ENCODE measurements around the gene TAMM41.

TAMM41 gene

GRCh38 chr3:11826628-11827265 lies 19.9 kb downstream of the TAMM41 start:
- H3K4me3 ChIP-seq (ENCODE audit: insufficient read length, low read depth), result no peak overlapping the region
- TF ChIP-seq SUZ12 (IDR thresholded peaks at IDR 0.05; ENCODE audit: extremely low read depth, insufficient read depth, insufficient read length) (no peak), YY1 (IDR thresholded peaks at IDR 0.05; ENCODE audit: insufficient read depth, insufficient read length) (no peak), ZNF274 (IDR thresholded peaks at IDR 0.05; ENCODE audit: low read depth, low read length) (no peak)
- no peaks in the 10 kb centered on the region for H3K27me3 ChIP-seq (ENCODE audit: insufficient read depth, insufficient read length)
- no peaks in the 10 kb centered on the region for H3K9me3 ChIP-seq (ENCODE audit: insufficient read depth, low read length)
- DNase-seq (ENCODE audit: low read depth, low spot score), result no peak
- no peak overlapping the region for H3K9ac ChIP-seq (ENCODE audit: insufficient read length, low read depth)
- peaks cover 72% of the 10 kb centered on the region for H3K36me3 ChIP-seq (ENCODE audit: insufficient read depth, insufficient read length, low read length)
- no peaks in the 10 kb centered on the region for H3K4me1 ChIP-seq (ENCODE audit: insufficient read depth, insufficient read length)

- TF ChIP-seq YY1 (IDR thresholded peaks at IDR 0.05; ENCODE audit: insufficient read depth, insufficient read length) (no peak), SUZ12 (IDR thresholded peaks at IDR 0.05; ENCODE audit: extremely low read depth, insufficient read depth, insufficient read length) (no peak), ZNF274 (IDR thresholded peaks at IDR 0.05; ENCODE audit: low read depth, low read length) (no peak)
- Histone ChIP-seq H3K4me3 (ENCODE audit: insufficient read length, low read depth) (no peak overlapping the region), H3K9ac (ENCODE audit: insufficient read length, low read depth) (no peak overlapping the region), H3K36me3 (ENCODE audit: insufficient read depth, insufficient read length, low read length) (peaks cover 72% of the 10 kb centered on the region), H3K9me3 (ENCODE audit: insufficient read depth, low read length) (no peaks in the 10 kb centered on the region), H3K4me1 (ENCODE audit: insufficient read depth, insufficient read length) (no peaks in the 10 kb centered on the region), H3K27me3 (ENCODE audit: insufficient read depth, insufficient read length) (no peaks in the 10 kb centered on the region)
- DNase-seq (ENCODE audit: low read depth, low spot score), result no peak
Observed at GRCh38 chr3:11825301-11825700, 21.4 kb downstream of the TAMM41 start.

DNA sequence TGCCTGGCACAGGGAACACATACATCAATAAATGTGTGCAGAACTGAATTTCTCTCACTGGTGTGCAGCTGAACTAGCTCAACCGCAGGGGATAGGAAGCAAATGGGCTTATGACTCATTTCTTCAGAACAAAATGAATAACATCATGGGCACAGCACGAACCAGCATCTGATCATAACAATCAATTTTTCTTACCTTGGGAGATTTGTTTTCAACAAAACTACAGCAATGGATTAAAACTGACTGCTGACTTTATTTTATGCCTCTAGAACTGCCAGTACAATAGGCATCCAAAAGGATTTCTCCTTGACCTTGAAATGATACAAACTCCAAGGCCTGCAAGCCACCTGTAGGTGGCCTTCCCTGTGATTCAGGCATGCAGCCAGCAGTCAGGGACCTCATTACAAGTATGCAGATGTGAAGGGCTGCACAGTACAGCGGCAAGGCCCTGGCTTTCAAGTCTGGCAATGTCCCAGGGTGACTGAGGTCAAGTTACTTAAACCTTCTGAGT lies 26.1 kb downstream of the TAMM41 start:
- no peak for DNase-seq (ENCODE audit: low read depth, low spot score)
- TF ChIP-seq SUZ12 (IDR thresholded peaks at IDR 0.05; ENCODE audit: extremely low read depth, insufficient read depth, insufficient read length), result no peak
- TF ChIP-seq YY1 (IDR thresholded peaks at IDR 0.05; ENCODE audit: insufficient read depth, insufficient read length), result no peak
- no peak for TF ChIP-seq ZNF274 (IDR thresholded peaks at IDR 0.05; ENCODE audit: low read depth, low read length)
- Histone ChIP-seq H3K4me3 (ENCODE audit: insufficient read length, low read depth) (no peak overlapping the region), H3K36me3 (ENCODE audit: insufficient read depth, insufficient read length, low read length) (peaks cover 51% of the 10 kb centered on the region), H3K27me3 (ENCODE audit: insufficient read depth, insufficient read length) (no peaks in the 10 kb centered on the region), H3K9me3 (ENCODE audit: insufficient read depth, low read length) (no peaks in the 10 kb centered on the region), H3K4me1 (ENCODE audit: insufficient read depth, insufficient read length) (no peaks in the 10 kb centered on the region), H3K9ac (ENCODE audit: insufficient read length, low read depth) (no peak overlapping the region)

DNA sequence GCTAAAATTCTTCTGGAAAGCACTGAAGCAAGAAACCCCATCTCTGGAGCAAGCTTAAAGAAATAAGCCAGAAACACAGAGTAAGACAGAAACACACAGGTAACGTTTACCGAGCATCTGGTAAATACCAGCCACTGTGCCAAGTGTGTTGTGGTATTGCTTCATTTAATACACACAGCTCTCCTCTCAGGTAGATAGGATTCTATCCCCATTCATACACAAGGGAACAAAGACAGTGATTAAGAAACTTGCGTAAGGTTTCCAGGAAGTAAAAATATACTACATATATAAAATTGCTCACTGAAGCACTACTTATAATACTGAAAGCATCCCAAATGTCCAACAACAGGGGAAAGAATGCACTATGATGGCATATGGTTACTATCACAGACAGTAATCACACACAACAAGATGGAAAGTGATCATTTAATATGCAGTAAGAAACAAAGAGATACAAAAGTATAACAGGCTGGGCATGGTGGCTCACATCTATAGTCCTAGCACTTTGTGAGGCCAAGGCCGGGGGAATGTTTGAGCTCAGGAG lies 27.5 kb downstream of the TAMM41 start:
- no peak for DNase-seq (ENCODE audit: low read depth, low spot score)
- Histone ChIP-seq H3K4me1 (ENCODE audit: insufficient read depth, insufficient read length) (no peaks in the 10 kb centered on the region), H3K27me3 (ENCODE audit: insufficient read depth, insufficient read length) (no peaks in the 10 kb centered on the region), H3K4me3 (ENCODE audit: insufficient read length, low read depth) (no peak overlapping the region), H3K9ac (ENCODE audit: insufficient read length, low read depth) (no peak overlapping the region), H3K9me3 (ENCODE audit: insufficient read depth, low read length) (no peaks in the 10 kb centered on the region), H3K36me3 (ENCODE audit: insufficient read depth, insufficient read length, low read length) (peaks cover 49% of the 10 kb centered on the region)
- TF ChIP-seq ZNF274 (IDR thresholded peaks at IDR 0.05; ENCODE audit: low read depth, low read length) (no peak), YY1 (IDR thresholded peaks at IDR 0.05; ENCODE audit: insufficient read depth, insufficient read length) (no peak), SUZ12 (IDR thresholded peaks at IDR 0.05; ENCODE audit: extremely low read depth, insufficient read depth, insufficient read length) (no peak)

DNA sequence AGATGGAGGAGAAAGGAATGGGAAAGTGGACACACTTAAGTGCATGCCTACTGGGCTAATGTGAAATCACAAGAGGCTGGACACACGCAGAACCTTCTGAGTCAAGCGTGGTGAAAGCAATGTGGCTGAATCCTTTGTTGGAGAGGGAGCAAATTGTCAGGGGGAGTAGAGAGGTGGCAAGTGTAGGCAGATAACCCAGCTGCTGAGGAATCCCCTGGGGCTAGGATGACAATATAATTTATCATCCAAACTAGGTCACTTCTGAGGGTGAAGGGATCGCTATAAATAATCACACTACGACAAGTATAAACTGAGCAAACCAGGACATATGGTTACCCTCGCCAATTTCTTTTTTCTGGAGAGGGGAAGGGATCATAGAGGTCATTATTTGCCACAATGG lies 28.7 kb downstream of the TAMM41 start:
- H3K9me3 ChIP-seq (ENCODE audit: insufficient read depth, low read length), result no peaks in the 10 kb centered on the region
- H3K4me1 ChIP-seq (ENCODE audit: insufficient read depth, insufficient read length), result no peaks in the 10 kb centered on the region
- TF ChIP-seq SUZ12 (IDR thresholded peaks at IDR 0.05; ENCODE audit: extremely low read depth, insufficient read depth, insufficient read length), result no peak
- no peak for TF ChIP-seq ZNF274 (IDR thresholded peaks at IDR 0.05; ENCODE audit: low read depth, low read length)
- no peak for TF ChIP-seq YY1 (IDR thresholded peaks at IDR 0.05; ENCODE audit: insufficient read depth, insufficient read length)
- H3K36me3 ChIP-seq (ENCODE audit: insufficient read depth, insufficient read length, low read length), result peaks cover 51% of the 10 kb centered on the region
- DNase-seq (ENCODE audit: low read depth, low spot score), result no peak
- H3K4me3 ChIP-seq (ENCODE audit: insufficient read length, low read depth), result no peak overlapping the region
- no peak overlapping the region for H3K9ac ChIP-seq (ENCODE audit: insufficient read length, low read depth)
- H3K27me3 ChIP-seq (ENCODE audit: insufficient read depth, insufficient read length), result no peaks in the 10 kb centered on the region

DNA sequence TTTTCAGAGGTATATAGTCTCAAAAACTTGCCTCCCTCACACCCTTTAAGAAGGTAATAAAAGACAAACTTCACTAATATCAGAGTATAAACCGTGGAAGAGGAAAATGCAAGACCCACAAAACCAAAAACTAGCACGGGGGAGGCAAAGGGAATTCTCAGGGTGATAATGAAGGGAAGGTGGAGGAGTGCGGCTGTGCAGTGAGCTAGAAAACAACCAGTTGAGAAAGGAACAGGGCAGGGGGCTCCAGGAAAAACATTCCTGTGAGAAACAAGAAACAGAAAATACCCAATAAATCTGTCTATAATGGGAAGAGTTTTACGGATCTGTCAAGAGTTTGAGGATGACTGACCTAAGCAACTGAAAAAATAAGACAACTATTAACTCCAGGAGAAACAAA lies 31.6 kb downstream of the TAMM41 start:
- Histone ChIP-seq H3K36me3 (ENCODE audit: insufficient read depth, insufficient read length, low read length) (peaks cover 58% of the 10 kb centered on the region), H3K27me3 (ENCODE audit: insufficient read depth, insufficient read length) (no peaks in the 10 kb centered on the region), H3K4me3 (ENCODE audit: insufficient read length, low read depth) (no peak overlapping the region), H3K9me3 (ENCODE audit: insufficient read depth, low read length) (no peaks in the 10 kb centered on the region), H3K4me1 (ENCODE audit: insufficient read depth, insufficient read length) (no peaks in the 10 kb centered on the region), H3K9ac (ENCODE audit: insufficient read length, low read depth) (no peak overlapping the region)
- no peak for DNase-seq (ENCODE audit: low read depth, low spot score)
- TF ChIP-seq ZNF274 (IDR thresholded peaks at IDR 0.05; ENCODE audit: low read depth, low read length) (no peak), YY1 (IDR thresholded peaks at IDR 0.05; ENCODE audit: insufficient read depth, insufficient read length) (no peak), SUZ12 (IDR thresholded peaks at IDR 0.05; ENCODE audit: extremely low read depth, insufficient read depth, insufficient read length) (no peak)

DNA sequence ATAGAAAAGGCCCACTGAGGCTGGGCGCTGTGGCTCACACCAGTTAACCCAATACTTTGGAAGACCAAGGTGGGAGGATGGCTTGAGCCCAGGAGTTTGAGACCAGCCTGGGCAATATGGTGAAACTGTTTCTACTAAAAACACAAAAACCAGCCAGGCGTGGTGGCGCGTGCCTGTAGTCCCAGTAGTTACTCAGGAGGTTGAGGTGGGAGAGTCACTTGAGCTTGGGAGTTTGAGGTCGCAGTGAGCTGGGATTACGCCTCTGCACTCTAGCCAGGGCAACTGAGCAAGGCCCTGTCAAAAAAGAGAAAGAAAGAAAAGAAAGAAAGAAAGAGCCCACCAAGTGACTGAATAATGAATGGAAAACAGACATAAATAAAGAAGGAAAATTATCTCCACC lies 32.0 kb downstream of the TAMM41 start:
- no peaks in the 10 kb centered on the region for H3K9me3 ChIP-seq (ENCODE audit: insufficient read depth, low read length)
- H3K36me3 ChIP-seq (ENCODE audit: insufficient read depth, insufficient read length, low read length), result peaks cover 63% of the 10 kb centered on the region
- no peak overlapping the region for H3K9ac ChIP-seq (ENCODE audit: insufficient read length, low read depth)
- no peaks in the 10 kb centered on the region for H3K4me1 ChIP-seq (ENCODE audit: insufficient read depth, insufficient read length)
- H3K27me3 ChIP-seq (ENCODE audit: insufficient read depth, insufficient read length), result no peaks in the 10 kb centered on the region
- no peak for TF ChIP-seq ZNF274 (IDR thresholded peaks at IDR 0.05; ENCODE audit: low read depth, low read length)
- TF ChIP-seq SUZ12 (IDR thresholded peaks at IDR 0.05; ENCODE audit: extremely low read depth, insufficient read depth, insufficient read length), result no peak
- no peak for TF ChIP-seq YY1 (IDR thresholded peaks at IDR 0.05; ENCODE audit: insufficient read depth, insufficient read length)
- no peak for DNase-seq (ENCODE audit: low read depth, low spot score)
- no peak overlapping the region for H3K4me3 ChIP-seq (ENCODE audit: insufficient read length, low read depth)
